ENCODE measurements around the gene SERPINI2.

Gene SERPINI2

GRCh38 chr3:167480748-167481147 is 6.9 kb upstream of the SERPINI2 start:
- DNase-seq (ENCODE audit: low read depth in 2 of 2) = no peak
- TF ChIP-seq, protein P1, sequence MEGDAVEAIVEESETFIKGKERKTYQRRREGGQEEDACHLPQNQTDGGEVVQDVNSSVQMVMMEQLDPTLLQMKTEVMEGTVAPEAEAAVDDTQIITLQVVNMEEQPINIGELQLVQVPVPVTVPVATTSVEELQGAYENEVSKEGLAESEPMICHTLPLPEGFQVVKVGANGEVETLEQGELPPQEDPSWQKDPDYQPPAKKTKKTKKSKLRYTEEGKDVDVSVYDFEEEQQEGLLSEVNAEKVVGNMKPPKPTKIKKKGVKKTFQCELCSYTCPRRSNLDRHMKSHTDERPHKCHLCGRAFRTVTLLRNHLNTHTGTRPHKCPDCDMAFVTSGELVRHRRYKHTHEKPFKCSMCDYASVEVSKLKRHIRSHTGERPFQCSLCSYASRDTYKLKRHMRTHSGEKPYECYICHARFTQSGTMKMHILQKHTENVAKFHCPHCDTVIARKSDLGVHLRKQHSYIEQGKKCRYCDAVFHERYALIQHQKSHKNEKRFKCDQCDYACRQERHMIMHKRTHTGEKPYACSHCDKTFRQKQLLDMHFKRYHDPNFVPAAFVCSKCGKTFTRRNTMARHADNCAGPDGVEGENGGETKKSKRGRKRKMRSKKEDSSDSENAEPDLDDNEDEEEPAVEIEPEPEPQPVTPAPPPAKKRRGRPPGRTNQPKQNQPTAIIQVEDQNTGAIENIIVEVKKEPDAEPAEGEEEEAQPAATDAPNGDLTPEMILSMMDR (IDR thresholded peaks at IDR 0.05; ENCODE audit: low read depth, low read length) = no peak
- no peak overlapping the region for H3K4me3 ChIP-seq (replicated peaks in 1 of 2; ENCODE audit: low read depth in 2 of 2, low read length in 2 of 2)

DNA sequence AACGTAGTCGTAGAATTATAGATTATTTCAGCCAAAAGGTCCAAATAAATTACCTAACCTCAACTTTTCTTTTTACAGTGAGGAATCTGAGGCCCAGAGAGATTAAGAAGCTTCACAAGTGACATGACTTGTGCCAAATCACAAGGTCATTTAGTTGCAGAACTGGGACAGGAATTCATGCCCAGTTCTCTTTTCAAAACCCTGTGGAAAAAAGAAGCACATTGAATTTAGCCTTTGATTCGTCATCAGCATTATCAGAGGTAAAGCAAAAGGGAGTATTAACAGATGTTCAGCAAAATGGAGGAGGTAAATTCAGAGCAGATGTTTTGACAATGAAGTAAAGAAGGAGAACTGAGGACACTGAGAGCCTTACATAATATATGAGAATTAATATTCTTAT is 4.5 kb downstream of the SERPINI2 start:
- H3K4me3 ChIP-seq (replicated peaks in 1 of 2; ENCODE audit: low read depth in 2 of 2, low read length in 2 of 2) = no peak overlapping the region
- TF ChIP-seq, protein P1 (IDR thresholded peaks at IDR 0.05; ENCODE audit: low read depth, low read length) = no peak
- no peak for DNase-seq (ENCODE audit: low read depth in 2 of 2)

GRCh38 chr3:167467848-167468611 is 5.8 kb downstream of the SERPINI2 start:
- no peak overlapping the region for H3K4me3 ChIP-seq (replicated peaks in 1 of 2; ENCODE audit: low read depth in 2 of 2, low read length in 2 of 2)
- TF ChIP-seq, protein P1 (IDR thresholded peaks at IDR 0.05; ENCODE audit: low read depth, low read length) = no peak
- no peak for DNase-seq (ENCODE audit: low read depth in 2 of 2)

DNA sequence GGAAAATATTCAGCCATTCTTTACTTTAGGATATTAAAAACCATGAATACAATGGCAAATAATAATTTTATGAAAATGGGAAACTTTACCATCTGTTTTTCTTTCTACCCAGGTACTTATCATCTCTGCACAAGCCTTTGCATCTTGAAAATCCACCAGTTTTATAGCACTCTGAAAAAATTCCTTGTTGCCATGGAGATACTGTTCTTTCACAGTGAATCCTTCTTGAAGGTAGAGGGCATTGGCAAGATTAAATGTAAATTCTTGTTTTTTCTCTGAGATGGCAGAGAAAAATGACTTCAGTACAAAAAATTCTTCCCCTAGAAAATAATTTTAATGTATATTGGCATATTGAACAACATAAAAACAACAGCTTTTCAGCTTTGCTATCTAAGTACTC is 6.9 kb downstream of the SERPINI2 start:
- no peak overlapping the region for H3K4me3 ChIP-seq (replicated peaks in 1 of 2; ENCODE audit: low read depth in 2 of 2, low read length in 2 of 2)
- no peak for DNase-seq (ENCODE audit: low read depth in 2 of 2)
- TF ChIP-seq, protein P1 (IDR thresholded peaks at IDR 0.05; ENCODE audit: low read depth, low read length) = no peak

DNA sequence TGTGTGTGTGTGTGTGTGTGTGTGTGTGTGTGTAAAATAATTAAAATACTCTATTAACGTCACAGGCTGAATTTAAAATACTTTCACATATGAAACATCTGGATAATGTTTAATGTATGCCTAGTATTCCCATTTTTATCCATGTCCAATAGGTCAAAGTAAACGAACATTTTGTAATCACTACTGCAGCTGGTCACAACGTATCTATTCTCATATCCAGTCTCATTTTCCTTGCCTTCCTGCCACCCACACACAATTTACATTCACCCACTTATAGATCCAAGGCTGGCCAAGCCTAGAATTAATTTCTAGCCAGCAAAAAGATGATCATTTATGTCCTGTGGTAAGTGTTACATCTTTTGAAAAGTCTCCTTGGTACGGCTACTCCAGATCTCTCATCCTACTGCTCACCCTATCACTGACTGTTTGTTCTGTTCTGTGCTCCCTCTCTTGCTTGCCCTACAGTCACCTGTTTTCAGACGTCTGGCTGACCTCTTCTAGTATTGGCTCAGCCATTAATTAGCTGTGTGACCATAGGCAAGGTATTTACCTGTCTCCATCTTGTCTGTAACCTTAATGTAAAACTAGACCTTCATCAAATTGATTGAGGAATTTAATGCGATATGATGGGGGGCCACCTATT is 17.6 kb downstream of the SERPINI2 start:
- no peak for DNase-seq (ENCODE audit: low read depth in 2 of 2)
- TF ChIP-seq, protein P1 (IDR thresholded peaks at IDR 0.05; ENCODE audit: low read depth, low read length) = no peak
- H3K4me3 ChIP-seq (replicated peaks in 1 of 2; ENCODE audit: low read depth in 2 of 2, low read length in 2 of 2) = no peak overlapping the region

GRCh38 chr3:167453815-167454214 is 20.0 kb downstream of the SERPINI2 start:
- no peak overlapping the region for H3K4me3 ChIP-seq (replicated peaks in 1 of 2; ENCODE audit: low read depth in 2 of 2, low read length in 2 of 2)
- DNase-seq (ENCODE audit: low read depth in 2 of 2) = no peak
- TF ChIP-seq, protein P1 (IDR thresholded peaks at IDR 0.05; ENCODE audit: low read depth, low read length) = no peak

Data from cardiac fibroblast (primary cell).